HepG2 (cell line): ENCODE measurements around the gene PTPRN. TPM values are rescaled to one million over a fixed set of nuclear protein-coding genes. Genes with fewer than 3 reads are reported as not detected.

Experiments used
- BCLAF1 ChIP-seq: fragments of 450-650 bp; IDR thresholded peaks from 2 replicates; pipeline ENCODE4 v1.6.1; 2017; ENCODE audit warnings: mild to moderate bottlenecking
- CBX2 ChIP-seq, 2 experiments: fragments of 200-600 bp in 1 of 2; sonication (generic); formaldehyde crosslinking in 1 of 2; IDR thresholded peaks; 2 replicates each; pipeline versions ENCODE4 v1.7.0 to v1.8.1; 2018 to 2022; ENCODE audit warnings: low read depth in 2 of 2, low read length in 1 of 2, mild to moderate bottlenecking in 1 of 2, missing genetic modification reagents in 1 of 2
- CCAR2 ChIP-seq: fragments of 200-400 bp; formaldehyde crosslinking; optimal IDR thresholded peaks from 2 replicates; pipeline ENCODE3; 2018; ENCODE audit warnings: low read depth, mild to moderate bottlenecking, low read length, moderate library complexity
- CCDC6 ChIP-seq: sonication (generic); formaldehyde crosslinking; IDR thresholded peaks from 2 replicates; pipeline ENCODE4 v1.8.1; 2022; ENCODE audit warnings: mild to moderate bottlenecking, missing genetic modification reagents, moderate library complexity
- DR1 ChIP-seq: sonication (generic); formaldehyde crosslinking; IDR thresholded peaks from 2 replicates; pipeline ENCODE4 v1.8.0; 2021; ENCODE audit warnings: mild to moderate bottlenecking, missing genetic modification reagents, inconsistent platforms
- FOXK1 ChIP-seq: sonication (generic); formaldehyde crosslinking; IDR thresholded peaks from 2 replicates; pipeline ENCODE4 v1.4.0; 2020; ENCODE audit warnings: low read depth, missing genetic modification reagents, borderline replicate concordance
- KLF11 ChIP-seq: IDR thresholded peaks from 2 replicates; pipeline ENCODE4 v1.6.1; 2016; ENCODE audit warnings: missing compliant biosample characterization
- MAF1 ChIP-seq: sonication (generic); formaldehyde crosslinking; IDR thresholded peaks from 2 replicates; pipeline ENCODE4 v1.5.0; 2020; ENCODE audit warnings: missing genetic modification reagents, borderline replicate concordance
- NFIC ChIP-seq: IDR thresholded peaks from 2 replicates; pipeline ENCODE4 v1.6.1; 2012; ENCODE audit warnings: mild to moderate bottlenecking, low read length, inconsistent platforms
- POLR2AphosphoS5 ChIP-seq: IDR thresholded peaks from 2 replicates; pipeline ENCODE4 v1.6.1; 2012; ENCODE audit warnings: low read depth, low read length
- RAD21 ChIP-seq: fragments of 450-650 bp; formaldehyde crosslinking; IDR thresholded peaks from 2 replicates; pipeline ENCODE4 v1.5.0; 2020; ENCODE audit warnings: mild to moderate bottlenecking
- REPIN1 ChIP-seq: sonication (generic); formaldehyde crosslinking; IDR thresholded peaks from 2 replicates; pipeline ENCODE4 v1.8.0; 2022; ENCODE audit warnings: missing genetic modification reagents, low read depth, mild to moderate bottlenecking, borderline replicate concordance
- REXO4 ChIP-seq: sonication (generic); formaldehyde crosslinking; IDR thresholded peaks from 2 replicates; pipeline ENCODE4 v1.8.0; 2022; ENCODE audit warnings: missing genetic modification reagents, mild to moderate bottlenecking, borderline replicate concordance
- TERF1 ChIP-seq: sonication (generic); formaldehyde crosslinking; IDR thresholded peaks from 2 replicates; pipeline ENCODE4 v1.8.0; 2022; ENCODE audit warnings: mild to moderate bottlenecking, missing genetic modification reagents, moderate library complexity
- ZFP62 ChIP-seq: sonication (generic); formaldehyde crosslinking; IDR thresholded peaks from 2 replicates; pipeline ENCODE4 v1.4.0; 2020; ENCODE audit warnings: missing genetic modification reagents
- ZNF12 ChIP-seq: sonication (generic); formaldehyde crosslinking; IDR thresholded peaks from 2 replicates; pipeline ENCODE4 v1.5.0; 2020; ENCODE audit warnings: missing genetic modification reagents
- ZNF264 ChIP-seq: sonication (generic); formaldehyde crosslinking; IDR thresholded peaks from 2 replicates; pipeline ENCODE4 v1.4.0; 2020; ENCODE audit warnings: missing genetic modification reagents
- ZNF274 ChIP-seq: sonication (generic); formaldehyde crosslinking; IDR thresholded peaks from 2 replicates; pipeline ENCODE4 v1.5.1; 2020; ENCODE audit warnings: mild to moderate bottlenecking, missing genetic modification reagents
- ZNF331 ChIP-seq: sonication (generic); formaldehyde crosslinking; IDR thresholded peaks from 2 replicates; pipeline ENCODE4 v1.4.0; 2020; ENCODE audit warnings: missing genetic modification reagents
- ZNF775 ChIP-seq: sonication (generic); formaldehyde crosslinking; IDR thresholded peaks from 2 replicates; pipeline ENCODE4 v1.4.0; 2020; ENCODE audit warnings: missing genetic modification reagents, mild to moderate bottlenecking, moderate library complexity, borderline replicate concordance
- ZNF841 ChIP-seq: sonication (generic); formaldehyde crosslinking; IDR thresholded peaks from 2 replicates; pipeline ENCODE4 v1.8.1; 2023; ENCODE audit warnings: missing genetic modification reagents, borderline replicate concordance
- ZSCAN29 ChIP-seq: sonication (generic); formaldehyde crosslinking; conservative IDR thresholded peaks from 2 replicates; pipeline ENCODE4 v1.4.0; 2020; ENCODE audit warnings: mild to moderate bottlenecking, missing genetic modification reagents
- polyA plus RNA-seq, 8 experiments: library from polyadenylated mRNA; depleted of rRNA in 3 of 8; stranded (reverse) in 7 of 8; unstranded in 1 of 8; fragments of >200 nt; fragmentation: Illumina TruSeq in 4 of 8; extraction: Trizol in 4 of 8; gene quantifications; 2 replicates each; pipeline versions ENCODE4 v1.2.1 to v1.2.3, GENCODE V29; 2011 to 2016; ENCODE audit warnings: low read depth in 4 of 8, missing spikeins in 1 of 8, mixed read lengths in 1 of 8; ENCODE audit not compliant: insufficient read depth in 1 of 8
- total RNA-seq, 5 experiments: library from RNA; depleted of rRNA; stranded (reverse); fragments of >200 nt; fragmentation: Illumina TruSeq; extraction: Trizol; gene quantifications; 2 replicates each; pipeline ENCODE4 v1.2.3, GENCODE V29; 2016; ENCODE audit warnings: low read depth in 1 of 5
- TF ChIP-seq, protein P1 (sequence below): sonication (generic); formaldehyde crosslinking; IDR thresholded peaks from 2 replicates; pipeline ENCODE4 v1.9.0; 2021; ENCODE audit warnings: missing genetic modification reagents, mild to moderate bottlenecking, borderline replicate concordance
- TF ChIP-seq, protein P2 (sequence below): sonication (generic); formaldehyde crosslinking; IDR thresholded peaks from 2 replicates; pipeline ENCODE4 v1.4.0; 2020; ENCODE audit warnings: missing genetic modification reagents, low read depth, mild to moderate bottlenecking, borderline replicate concordance

Gene PTPRN
- total and polyA plus RNA-seq, 2 of the 13 experiments (the other 11 are each of a cell fraction or from before 2014, with no cell fraction given): 0.26 TPM; not detected in 1

GRCh38 chr2:219279151-219279915 lies 29.9 kb downstream of the PTPRN start, which contains the start of gene DNAJB2 (continued):
- no peak for TF ChIP-seq ZSCAN29 (CRISPR knock-in tag)
- no peak for TF ChIP-seq TERF1
- TF ChIP-seq CCAR2: no peak
- TF ChIP-seq DR1 (CRISPR knock-in tag): peak; percentile 84
- TF ChIP-seq ZNF274 (CRISPR knock-in tag): no peak
- TF ChIP-seq REXO4: no peak
- no peak for TF ChIP-seq ZNF841 (CRISPR knock-in tag)
- TF ChIP-seq, protein P1, sequence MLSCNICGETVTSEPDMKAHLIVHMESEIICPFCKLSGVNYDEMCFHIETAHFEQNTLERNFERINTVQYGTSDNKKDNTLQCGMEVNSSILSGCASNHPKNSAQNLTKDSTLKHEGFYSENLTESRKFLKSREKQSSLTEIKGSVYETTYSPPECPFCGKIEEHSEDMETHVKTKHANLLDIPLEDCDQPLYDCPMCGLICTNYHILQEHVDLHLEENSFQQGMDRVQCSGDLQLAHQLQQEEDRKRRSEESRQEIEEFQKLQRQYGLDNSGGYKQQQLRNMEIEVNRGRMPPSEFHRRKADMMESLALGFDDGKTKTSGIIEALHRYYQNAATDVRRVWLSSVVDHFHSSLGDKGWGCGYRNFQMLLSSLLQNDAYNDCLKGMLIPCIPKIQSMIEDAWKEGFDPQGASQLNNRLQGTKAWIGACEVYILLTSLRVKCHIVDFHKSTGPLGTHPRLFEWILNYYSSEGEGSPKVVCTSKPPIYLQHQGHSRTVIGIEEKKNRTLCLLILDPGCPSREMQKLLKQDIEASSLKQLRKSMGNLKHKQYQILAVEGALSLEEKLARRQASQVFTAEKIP: no peak
- TF ChIP-seq, protein P2, sequence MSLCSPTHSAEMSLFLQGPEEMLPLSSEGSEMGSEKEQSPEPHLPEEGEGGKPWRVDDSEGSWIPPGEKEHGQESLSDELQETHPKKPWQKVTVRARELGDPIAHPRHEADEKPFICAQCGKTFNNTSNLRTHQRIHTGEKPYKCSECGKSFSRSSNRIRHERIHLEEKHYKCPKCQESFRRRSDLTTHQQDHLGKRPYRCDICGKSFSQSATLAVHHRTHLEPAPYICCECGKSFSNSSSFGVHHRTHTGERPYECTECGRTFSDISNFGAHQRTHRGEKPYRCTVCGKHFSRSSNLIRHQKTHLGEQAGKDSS (CRISPR knock-in tag): no peak
- TF ChIP-seq REPIN1 (CRISPR knock-in tag): no peak; the same call in 1 of the 2 replicates
- TF ChIP-seq FOXK1 (CRISPR knock-in tag): peak; percentile 80
- no peak for TF ChIP-seq NFIC
- TF ChIP-seq ZNF775 (CRISPR knock-in tag): no peak
- 0 out of 2 replicates have a peak, but pooled peaks have one; percentile 41 for TF ChIP-seq KLF11 (CRISPR knock-in tag)
- TF ChIP-seq ZFP62: no peak
- TF ChIP-seq POLR2AphosphoS5: peak; percentile 60; the same call in 1 of the 2 replicates
- TF ChIP-seq BCLAF1: no peak
- 0 out of 2 replicates have a peak, but pooled peaks have one; percentile 28 for TF ChIP-seq RAD21 (CRISPR knock-in tag)
- TF ChIP-seq ZNF331 (CRISPR knock-in tag): peak; percentile 78; the same call in 1 of the 2 replicates
- TF ChIP-seq ZNF12 (CRISPR knock-in tag): no peak
- no peak for TF ChIP-seq CBX2 (IDR thresholded peaks at IDR 0.05; ENCODE audit: low read depth, low read length)
- no peak for TF ChIP-seq CBX2 (CRISPR knock-in tag; IDR thresholded peaks at IDR 0.05; ENCODE audit: low read depth)
- TF ChIP-seq MAF1 (CRISPR knock-in tag): peak; percentile 58; the same call in 1 of the 2 replicates
- TF ChIP-seq ZNF264: peak; percentile 85
- TF ChIP-seq CCDC6 (CRISPR knock-in tag): peak; percentile 93
